HL-60 (cell line): ENCODE results near the gene RSAD1.

ENCODE experiments used
- GABPA ChIP-seq: IDR thresholded peaks from 2 replicates; pipeline ENCODE4 v1.6.1; 2012; ENCODE audit warnings: low read depth
- POLR2AphosphoS5 ChIP-seq: IDR thresholded peaks from 2 replicates; pipeline ENCODE4 v1.6.1; 2012; ENCODE audit warnings: low read depth
- TF ChIP-seq, protein P1 (sequence below): IDR thresholded peaks from one replicate; pipeline ENCODE4 v1.5.1; 2011; ENCODE audit warnings: low read length, control low read depth, inconsistent platforms; ENCODE audit not compliant: insufficient read depth
- TF ChIP-seq, protein P2 (sequence below): IDR thresholded peaks from 2 replicates; pipeline ENCODE4 v1.6.1; 2012; ENCODE audit warnings: low read depth; ENCODE audit not compliant: insufficient replicate concordance

DNA sequence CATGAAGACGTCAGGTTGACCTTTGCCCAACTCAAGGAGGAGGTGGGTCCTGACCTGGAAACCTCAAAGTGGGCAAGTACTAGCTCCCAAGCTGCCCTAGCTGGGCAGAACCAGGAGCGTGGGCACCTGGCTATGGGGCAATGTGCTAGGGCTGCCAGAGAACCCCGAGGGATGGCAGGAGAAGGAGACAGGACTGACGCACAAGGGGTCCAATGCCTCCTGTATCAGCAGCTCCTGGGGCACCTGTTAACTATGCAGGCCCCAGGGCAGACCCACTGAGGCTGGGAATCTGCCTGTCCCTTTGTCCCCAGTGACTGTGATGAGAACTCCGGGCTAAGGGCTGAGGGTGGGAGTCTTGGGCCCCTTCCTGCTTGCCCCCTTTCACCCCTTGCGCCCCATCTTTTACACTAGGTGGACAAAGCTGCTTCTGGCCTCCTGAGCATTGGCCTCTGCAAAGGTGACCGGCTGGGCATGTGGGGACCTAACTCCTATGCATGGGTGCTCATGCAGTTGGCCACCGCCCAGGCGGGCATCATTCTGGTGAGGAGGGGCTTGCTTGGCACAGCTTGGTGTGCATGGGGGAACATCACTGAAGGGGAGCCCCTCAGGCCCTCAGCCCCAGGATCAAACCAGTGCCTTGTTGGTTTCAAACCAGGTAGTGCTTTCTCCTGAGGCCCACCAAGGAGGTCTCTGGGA is 17.7 kb upstream of the RSAD1 start:
- TF ChIP-seq POLR2AphosphoS5 (no peak), GABPA (no peak)
- TF ChIP-seq, protein P1, sequence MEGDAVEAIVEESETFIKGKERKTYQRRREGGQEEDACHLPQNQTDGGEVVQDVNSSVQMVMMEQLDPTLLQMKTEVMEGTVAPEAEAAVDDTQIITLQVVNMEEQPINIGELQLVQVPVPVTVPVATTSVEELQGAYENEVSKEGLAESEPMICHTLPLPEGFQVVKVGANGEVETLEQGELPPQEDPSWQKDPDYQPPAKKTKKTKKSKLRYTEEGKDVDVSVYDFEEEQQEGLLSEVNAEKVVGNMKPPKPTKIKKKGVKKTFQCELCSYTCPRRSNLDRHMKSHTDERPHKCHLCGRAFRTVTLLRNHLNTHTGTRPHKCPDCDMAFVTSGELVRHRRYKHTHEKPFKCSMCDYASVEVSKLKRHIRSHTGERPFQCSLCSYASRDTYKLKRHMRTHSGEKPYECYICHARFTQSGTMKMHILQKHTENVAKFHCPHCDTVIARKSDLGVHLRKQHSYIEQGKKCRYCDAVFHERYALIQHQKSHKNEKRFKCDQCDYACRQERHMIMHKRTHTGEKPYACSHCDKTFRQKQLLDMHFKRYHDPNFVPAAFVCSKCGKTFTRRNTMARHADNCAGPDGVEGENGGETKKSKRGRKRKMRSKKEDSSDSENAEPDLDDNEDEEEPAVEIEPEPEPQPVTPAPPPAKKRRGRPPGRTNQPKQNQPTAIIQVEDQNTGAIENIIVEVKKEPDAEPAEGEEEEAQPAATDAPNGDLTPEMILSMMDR = no peak
- TF ChIP-seq, protein P2, sequence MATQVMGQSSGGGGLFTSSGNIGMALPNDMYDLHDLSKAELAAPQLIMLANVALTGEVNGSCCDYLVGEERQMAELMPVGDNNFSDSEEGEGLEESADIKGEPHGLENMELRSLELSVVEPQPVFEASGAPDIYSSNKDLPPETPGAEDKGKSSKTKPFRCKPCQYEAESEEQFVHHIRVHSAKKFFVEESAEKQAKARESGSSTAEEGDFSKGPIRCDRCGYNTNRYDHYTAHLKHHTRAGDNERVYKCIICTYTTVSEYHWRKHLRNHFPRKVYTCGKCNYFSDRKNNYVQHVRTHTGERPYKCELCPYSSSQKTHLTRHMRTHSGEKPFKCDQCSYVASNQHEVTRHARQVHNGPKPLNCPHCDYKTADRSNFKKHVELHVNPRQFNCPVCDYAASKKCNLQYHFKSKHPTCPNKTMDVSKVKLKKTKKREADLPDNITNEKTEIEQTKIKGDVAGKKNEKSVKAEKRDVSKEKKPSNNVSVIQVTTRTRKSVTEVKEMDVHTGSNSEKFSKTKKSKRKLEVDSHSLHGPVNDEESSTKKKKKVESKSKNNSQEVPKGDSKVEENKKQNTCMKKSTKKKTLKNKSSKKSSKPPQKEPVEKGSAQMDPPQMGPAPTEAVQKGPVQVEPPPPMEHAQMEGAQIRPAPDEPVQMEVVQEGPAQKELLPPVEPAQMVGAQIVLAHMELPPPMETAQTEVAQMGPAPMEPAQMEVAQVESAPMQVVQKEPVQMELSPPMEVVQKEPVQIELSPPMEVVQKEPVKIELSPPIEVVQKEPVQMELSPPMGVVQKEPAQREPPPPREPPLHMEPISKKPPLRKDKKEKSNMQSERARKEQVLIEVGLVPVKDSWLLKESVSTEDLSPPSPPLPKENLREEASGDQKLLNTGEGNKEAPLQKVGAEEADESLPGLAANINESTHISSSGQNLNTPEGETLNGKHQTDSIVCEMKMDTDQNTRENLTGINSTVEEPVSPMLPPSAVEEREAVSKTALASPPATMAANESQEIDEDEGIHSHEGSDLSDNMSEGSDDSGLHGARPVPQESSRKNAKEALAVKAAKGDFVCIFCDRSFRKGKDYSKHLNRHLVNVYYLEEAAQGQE = no peak
